GM18873 (cell line): ENCODE results near the gene ARHGAP33.

ENCODE experiments used
- ATAC-seq: cut with Tn5 transposase; IDR thresholded peaks from one replicate; pipeline ENCODE4 v1.9.1; 2021; ENCODE audit warnings: mild to moderate bottlenecking, moderate library complexity, moderate number of reproducible peaks; ENCODE audit not compliant: unreplicated experiment, low FRiP score

Gene ARHGAP33

GRCh38 chr19:35775298-35776101 is at the start of gene ARHGAP33:
TSS of gene ARHGAP33 (plus strand) at chr19:35775564. CDS start at chr19:35775659, 95 bp downstream.
- ATAC-seq, result peak; percentile 84

- no peak for ATAC-seq
Measured at GRCh38 chr19:35727053-35727955, 48.1 kb upstream of the ARHGAP33 start.

GRCh38 chr19:35727956-35728706 is 47.2 kb upstream of the ARHGAP33 start:
- ATAC-seq, result no peak

DNA sequence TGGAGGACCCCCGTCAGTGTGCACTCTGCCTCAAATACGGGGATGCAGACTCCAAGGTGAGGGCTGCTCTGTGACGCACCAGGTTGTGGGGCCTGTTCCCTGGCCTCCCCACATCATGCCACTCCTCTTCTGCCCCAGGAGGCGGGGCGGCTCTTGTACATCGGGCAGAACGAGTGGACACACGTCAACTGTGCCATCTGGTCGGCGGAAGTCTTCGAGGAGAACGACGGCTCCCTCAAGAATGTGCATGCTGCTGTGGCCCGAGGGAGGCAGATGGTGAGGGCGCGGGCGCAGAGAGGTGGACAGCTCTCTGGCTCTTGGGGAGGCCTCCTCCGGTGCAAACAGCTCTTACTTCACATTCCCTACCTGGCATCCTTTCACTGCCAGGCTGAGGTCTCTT is 46.3 kb upstream of the ARHGAP33 start:
- ATAC-seq, result no peak

- ATAC-seq, result no peak
Measured at GRCh38 chr19:35729763-35730162, 45.6 kb upstream of the ARHGAP33 start.

DNA sequence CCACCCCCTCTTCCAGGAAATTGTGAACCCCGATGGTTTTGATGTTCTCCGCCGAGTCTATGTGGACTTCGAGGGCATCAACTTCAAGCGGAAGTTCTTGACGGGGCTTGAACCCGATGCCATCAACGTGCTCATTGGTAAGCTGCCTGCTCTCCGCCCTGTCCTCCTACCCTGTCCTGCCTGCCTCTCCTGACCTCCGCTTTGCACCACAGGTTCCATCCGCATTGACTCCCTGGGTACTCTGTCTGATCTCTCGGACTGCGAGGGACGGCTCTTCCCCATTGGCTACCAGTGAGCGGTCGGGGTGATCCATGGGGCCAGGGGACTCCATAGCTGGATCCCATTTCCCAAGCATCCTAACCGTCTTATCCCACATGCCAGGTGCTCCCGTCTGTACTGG is 45.0 kb upstream of the ARHGAP33 start:
- no peak for ATAC-seq

DNA sequence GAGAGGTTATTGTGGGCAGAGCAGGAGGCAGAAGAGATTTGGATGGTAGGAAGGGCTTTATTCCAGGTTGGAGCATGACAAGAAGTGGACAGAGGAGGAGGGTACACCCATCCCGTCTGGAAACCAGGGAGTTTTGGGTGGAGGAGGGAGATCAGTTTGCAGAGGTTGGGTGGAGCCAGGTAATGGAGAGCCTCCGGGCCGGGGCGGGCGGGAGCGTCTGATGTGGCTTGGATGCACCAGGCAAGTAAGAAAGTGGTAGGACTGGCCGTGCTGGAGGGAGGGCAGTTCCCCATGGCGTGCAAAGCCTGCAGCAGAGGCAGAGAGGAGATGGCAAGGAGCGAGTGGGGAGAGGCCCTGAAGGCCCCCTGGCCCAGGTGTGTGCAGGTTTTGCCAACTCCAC is 44.0 kb upstream of the ARHGAP33 start:
- ATAC-seq, result no peak

- ATAC-seq, result no peak
Measured at GRCh38 chr19:35731779-35732405, 43.5 kb upstream of the ARHGAP33 start.

GRCh38 chr19:35732540-35733179 is 42.7 kb upstream of the ARHGAP33 start:
- ATAC-seq, result no peak

GRCh38 chr19:35733180-35734125 is 41.9 kb upstream of the ARHGAP33 start:
- no peak for ATAC-seq

DNA sequence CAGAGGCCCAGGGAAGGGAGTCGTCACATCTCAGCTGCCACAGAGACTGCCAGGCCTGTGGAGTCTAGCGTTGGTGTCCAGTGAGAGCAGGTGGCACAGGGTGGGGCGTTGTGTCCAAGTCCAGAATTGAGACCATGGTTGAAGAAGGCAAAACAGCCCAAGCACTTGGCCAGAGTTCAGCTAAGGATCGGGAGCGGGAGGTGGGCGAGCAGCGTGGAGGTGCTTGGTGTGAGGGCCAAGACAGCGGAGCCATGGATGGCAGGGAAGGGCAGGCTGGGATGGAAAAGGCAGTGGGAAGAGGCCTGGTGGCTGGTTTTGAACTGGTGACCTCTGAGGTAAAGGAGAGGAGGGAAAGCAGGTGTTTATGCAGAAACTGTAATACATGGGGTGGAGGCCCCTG is 41.1 kb upstream of the ARHGAP33 start:
- no peak for ATAC-seq

GRCh38 chr19:35734889-35735288 is 40.5 kb upstream of the ARHGAP33 start:
- ATAC-seq, result no peak

DNA sequence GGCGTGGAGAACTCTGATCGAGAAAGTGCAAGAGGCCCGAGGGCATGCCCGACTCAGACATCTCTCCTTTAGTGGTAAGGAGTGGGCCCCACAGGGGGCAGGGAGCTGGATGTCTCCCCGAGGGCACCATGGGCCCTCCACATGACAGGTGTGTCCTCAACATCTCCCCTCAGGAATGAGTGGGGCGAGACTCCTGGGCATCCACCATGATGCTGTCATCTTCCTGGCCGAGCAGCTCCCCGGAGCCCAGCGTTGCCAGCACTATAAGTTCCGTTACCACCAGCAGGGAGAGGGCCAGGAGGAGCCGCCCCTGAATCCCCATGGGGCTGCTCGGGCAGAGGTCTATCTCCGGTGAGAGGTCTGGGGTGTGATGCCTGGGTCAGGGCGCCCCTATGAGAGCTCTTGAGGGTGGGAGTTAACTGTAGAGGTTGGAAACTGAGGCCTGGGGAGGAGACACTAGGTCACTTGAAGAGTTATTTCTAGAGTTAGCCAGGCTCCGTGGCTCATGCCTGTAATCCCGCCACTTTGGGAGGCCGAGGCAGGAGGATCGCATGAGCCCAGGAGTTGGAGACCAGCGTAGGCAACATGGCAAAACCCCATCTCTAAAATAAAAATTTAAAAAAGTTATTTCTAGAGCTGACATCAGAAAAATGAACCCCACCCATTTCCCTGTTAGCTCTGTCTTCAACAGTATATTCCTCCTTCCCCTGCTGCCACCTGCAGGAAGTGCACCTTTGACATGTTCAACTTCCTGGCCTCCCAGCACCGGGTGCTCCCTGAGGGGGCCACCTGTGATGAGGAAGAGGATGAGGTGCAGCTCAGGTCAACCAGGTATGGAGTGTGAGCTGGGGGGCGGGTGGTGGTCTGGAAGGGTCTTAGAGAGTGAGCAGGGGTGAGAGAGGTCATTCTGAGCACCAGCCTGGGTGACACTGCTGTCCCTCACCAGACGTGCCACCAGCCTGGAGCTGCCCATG is 38.2 kb upstream of the ARHGAP33 start:
- no peak for ATAC-seq

DNA sequence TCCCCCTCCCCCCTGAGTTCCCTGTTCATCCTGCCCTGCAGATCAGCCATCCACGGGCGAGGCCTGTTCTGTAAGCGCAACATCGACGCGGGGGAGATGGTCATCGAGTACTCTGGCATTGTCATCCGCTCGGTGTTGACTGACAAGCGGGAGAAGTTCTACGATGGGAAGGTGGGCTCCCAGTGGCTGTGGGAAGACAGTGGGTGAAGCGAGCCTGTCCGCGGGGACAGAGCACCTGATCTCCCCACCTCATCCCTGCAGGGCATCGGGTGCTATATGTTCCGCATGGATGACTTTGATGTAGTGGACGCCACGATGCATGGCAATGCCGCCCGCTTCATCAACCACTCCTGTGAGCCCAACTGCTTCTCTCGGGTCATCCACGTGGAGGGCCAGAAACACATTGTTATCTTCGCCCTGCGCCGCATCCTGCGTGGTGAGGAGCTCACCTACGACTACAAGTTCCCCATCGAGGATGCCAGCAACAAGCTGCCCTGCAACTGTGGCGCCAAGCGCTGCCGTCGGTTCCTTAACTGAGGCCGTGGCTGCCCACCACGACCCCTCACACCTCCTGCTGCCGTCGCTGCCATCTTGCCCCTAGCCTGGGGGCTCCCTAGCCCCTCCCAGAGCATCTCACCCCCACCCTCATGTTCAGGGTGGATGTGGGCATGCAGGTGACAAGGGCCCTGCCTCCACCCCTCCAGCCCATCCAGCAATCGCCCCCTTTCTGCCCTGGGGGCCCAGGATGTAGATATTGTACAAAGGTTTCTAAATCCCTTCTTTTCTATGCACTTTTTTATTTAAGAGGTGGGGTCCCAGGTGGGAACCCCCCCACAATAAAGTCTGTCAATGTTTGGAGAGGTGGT is 37.1 kb upstream of the ARHGAP33 start:
- no peak for ATAC-seq

DNA sequence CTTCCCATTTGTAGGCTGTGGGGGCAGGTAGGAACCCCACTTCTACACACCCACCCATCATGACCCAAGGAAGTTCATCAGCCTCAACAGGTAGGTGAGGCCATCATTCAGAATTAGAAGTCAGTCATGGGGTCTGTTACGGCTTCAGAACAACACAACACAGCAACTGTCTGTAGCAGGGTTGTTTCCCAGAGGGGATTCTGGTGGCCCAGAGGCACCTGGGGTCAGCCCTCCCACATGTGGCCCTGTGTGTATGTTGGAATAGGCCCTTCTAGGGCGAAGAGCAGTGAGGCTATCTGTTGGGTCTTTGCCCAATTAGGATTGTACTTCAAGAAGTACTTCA is 36.5 kb upstream of the ARHGAP33 start:
- no peak for ATAC-seq

DNA sequence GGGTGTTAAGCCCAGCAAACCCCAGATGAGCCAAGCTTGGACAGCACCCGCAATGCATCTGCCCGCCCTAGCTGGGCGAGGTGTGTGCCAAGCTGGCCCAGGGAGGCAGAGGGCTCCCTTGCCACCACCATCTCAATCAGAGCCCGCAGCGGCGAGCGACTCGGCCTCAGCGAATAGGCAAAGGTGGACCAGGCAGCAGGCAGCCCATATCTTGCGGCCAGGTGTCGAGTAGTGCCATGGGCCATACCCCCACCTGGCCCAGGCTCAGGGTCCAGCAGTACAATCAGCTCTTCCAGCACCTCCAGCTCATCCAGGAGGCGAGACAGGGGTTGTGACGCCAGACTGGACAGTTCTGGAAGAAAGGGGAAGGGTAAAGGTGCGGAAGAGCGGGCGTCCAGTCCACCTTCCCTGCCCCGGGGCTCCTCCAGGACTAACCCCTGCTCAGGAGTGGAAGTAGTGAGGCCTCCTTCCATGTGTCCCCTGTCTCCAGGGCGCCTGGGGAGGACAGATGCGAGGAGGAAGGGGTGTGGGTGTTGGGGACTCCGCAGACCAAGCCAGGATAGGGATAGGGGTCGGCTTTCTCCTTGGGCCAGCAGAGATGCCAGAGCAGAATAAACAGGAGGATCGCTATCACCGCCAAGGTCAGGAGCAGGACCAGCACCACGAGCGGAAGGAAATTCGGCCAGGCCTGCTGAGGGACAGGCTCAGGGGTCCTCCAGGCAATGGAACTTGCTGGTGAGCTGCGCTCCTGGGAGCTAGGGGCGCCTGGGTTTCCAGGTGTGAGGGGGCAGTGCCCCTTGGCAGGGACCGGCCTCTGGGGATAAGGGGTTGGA is 35.9 kb upstream of the ARHGAP33 start:
- ATAC-seq, result no peak
